Measurements from ENCODE around the gene SLC25A14.

SLC25A14 gene

GRCh38 chrX:130385520-130385919 is 45.8 kb downstream of the SLC25A14 start, which contains the start of gene GPR119:
Gene GPR119, minus strand, starts transcription at chrX:130385674. Its CDS starts 227 bp downstream, at chrX:130385447.
- DNase-seq = no peak

DNA sequence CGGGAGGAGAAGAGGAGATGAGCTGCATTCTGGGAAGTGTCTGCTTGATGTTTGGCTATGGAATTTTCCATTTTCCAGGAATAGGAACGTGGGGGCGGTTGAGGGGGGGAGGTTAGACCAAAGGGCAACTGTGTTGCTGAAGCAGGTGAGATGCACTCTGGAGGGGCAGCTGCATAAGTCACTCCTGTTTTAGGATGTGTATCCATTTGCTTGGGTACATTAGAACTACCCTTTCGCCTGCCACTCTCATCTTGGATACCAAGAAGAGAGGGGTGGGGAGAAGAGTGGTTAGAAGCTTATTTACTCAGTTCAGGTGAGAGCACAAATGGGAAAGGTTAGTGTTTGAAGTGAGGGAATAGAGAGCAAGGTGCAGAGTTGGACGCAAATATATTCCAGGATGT is 46.7 kb downstream of the SLC25A14 start:
- no peak for DNase-seq

GRCh38 chrX:130393451-130394074 is 53.8 kb downstream of the SLC25A14 start:
- DNase-seq = no peak

GRCh38 chrX:130395341-130395740 is 55.6 kb downstream of the SLC25A14 start:
- no peak for DNase-seq

DNA sequence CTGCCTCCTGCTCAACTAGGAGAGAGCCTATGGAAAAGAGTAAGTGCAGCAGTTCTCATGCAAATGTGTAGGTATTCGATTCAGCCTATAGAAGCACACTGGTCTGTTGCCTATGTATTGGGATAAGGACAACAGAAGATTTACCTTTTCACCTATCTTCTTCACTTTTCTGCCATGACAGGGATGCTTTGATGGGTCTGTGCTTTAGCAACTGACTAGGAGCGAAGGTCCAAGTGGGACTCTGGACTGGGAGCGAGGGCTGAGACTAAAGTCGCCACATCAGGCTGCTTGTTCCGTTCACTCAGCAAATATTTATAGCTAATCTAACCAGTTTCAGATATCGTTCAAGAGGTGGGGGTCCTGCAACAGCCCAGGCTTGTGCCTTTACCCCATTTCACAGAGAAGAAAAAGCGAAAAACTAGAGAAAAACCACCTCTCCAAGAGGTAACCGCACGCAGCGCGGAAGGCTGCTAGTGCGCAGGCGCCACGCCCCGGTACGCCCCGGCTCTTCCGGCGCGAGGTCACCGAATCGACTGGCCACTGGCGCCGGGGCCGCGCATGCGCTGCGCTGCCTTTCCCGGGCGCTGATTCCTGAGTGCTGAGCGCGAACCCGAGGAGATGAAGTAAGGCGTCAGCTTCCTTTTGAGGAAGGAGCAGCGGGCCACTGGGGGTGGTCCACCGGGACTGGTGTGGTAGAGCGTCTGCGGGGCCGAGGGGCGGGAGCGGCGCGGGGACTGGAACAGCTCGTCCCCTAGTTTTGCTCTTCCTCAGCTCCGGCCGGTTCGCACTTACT is 61.9 kb downstream of the SLC25A14 start, which contains the start of gene RBMX2:
Gene RBMX2 (plus strand): TSS at position 573 of the 793 bp plus-strand sequence. CDS start 46 bp downstream, at position 619.
- peak; percentile 37 to 53 for DNase-seq

DNA sequence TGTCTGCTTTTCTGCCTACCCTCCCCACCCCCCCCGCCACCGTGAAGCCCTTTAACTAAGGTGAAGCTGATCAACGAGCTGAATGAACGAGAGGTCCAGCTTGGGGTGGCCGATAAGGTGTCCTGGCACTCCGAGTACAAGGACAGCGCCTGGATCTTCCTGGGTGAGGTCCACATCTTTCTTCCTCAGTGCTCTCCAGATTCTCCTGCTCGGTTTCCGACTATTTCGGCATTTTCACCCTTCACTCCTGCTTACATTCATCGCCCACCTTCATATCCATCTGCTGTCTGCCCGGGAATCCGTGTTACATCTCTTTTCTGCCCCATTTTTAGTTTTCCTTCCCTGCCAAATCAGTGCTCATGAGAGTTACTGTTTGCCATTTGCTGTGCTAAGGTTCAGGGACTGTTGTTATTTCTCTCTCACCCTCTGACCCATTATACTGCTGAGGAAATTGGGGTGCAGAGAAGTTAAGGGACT is 62.5 kb downstream of the SLC25A14 start:
- no peak for DNase-seq

GRCh38 chrX:130413415-130413814 is 73.7 kb downstream of the SLC25A14 start:
- DNase-seq = no peak

DNA sequence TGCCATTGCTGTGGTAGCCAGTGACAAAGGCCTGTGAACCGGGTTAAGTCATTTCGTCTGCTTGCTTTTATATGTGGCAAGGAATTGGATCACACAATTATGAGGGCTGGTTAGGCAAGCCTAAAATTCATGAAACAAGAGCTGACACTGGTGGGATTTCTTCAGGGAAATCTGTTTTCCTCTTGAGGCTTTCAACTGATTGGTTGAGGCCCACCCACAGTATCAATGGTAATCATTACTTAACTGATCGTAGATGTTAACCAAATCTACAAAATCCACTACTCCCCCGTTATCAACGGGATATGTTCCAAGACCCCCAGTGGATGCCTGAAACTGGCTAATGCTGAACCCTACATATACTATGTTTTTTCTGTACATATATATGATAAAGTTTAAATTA is 75.1 kb downstream of the SLC25A14 start:
- no peak for DNase-seq

GRCh38 chrX:130415201-130415600 is 75.5 kb downstream of the SLC25A14 start:
- no peak for DNase-seq

GRCh38 chrX:130416785-130417184 is 77.1 kb downstream of the SLC25A14 start:
- DNase-seq = no peak

DNA sequence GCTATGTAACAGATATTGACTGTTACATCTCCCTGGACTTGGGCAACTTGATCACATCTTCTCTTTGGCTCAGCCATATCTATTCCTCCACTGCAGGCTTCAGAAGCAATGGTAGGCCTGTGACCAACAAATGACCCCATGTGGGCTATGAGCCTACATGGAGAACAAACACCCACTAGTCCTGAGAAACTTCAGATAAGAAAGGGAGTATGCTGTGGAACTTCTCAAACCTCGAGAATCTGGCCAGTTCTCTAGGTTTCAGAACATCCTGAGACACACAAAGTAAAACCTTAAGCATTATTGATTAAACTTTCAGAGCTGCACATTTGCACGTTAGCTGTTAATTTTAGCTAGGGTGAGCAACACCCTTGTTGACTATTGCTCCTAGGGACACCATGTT is 78.3 kb downstream of the SLC25A14 start:
- no peak for DNase-seq

GRCh38 chrX:130418740-130419139 is 79.0 kb downstream of the SLC25A14 start:
- DNase-seq = no peak

DNA sequence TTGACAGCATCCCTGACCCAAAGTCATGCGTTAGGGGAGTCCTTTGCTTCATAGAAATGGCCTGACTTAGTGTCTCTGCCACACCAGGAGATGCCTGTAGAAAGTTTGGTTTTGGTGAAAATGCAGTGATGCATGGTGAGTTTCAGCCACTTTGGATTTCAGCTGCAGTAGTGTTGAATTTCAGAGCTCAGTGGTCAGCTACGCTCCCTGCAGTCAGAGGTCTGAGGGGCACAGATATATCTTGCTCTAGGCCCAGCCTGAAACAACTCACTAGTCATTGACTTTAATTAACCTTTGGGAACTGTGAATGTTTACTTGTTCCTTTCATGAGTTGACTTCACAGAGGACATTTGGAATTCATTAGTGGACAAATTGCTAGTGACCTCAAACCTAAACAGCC is 79.5 kb downstream of the SLC25A14 start:
- no peak for DNase-seq

All from activated CD4-positive, alpha-beta T cell treated with anti-CD3 and anti-CD28 coated beads, Interleukin-2, amount 50 U/mL, for 4 hours (primary cell).